ENCODE results near the gene C10orf90.

The C10orf90 gene

GRCh38 chr10:126519992-126520391 lies 150.5 kb downstream of the C10orf90 start:
- ATAC-seq (ENCODE audit: low read depth): no peak
- no peaks in the 10 kb centered on the region for H3K4me1 Mint-ChIP-seq
- no peak overlapping the region for H3K27ac Mint-ChIP-seq

GRCh38 chr10:126519185-126519584 lies 151.3 kb downstream of the C10orf90 start:
- DNase-seq (ENCODE audit: low spot score in 2 of 2): no peak
- Mint-ChIP-seq H3K27ac (no peak overlapping the region), H3K36me3 (no peaks in the 10 kb centered on the region), H3K4me1 (no peaks in the 10 kb centered on the region), H3K27me3 (peaks cover 2% of the 10 kb centered on the region), H3K9me3 (peaks cover 1% of the 10 kb centered on the region), H3K4me3 (no peak overlapping the region)
- no peak for ATAC-seq (ENCODE audit: low read depth)

More at GRCh38 chr10:126519992-126520391, 150.5 kb downstream of the C10orf90 start:
- no peak overlapping the region for H3K4me3 Mint-ChIP-seq
- no peaks in the 10 kb centered on the region for H3K36me3 Mint-ChIP-seq
- DNase-seq (ENCODE audit: low spot score in 2 of 2): no peak
- H3K27me3 Mint-ChIP-seq: peaks cover 2% of the 10 kb centered on the region
- H3K9me3 Mint-ChIP-seq: peaks cover 1% of the 10 kb centered on the region

GRCh38 chr10:126518218-126519080 lies 152.0 kb downstream of the C10orf90 start:
- no peaks in the 10 kb centered on the region for H3K36me3 Mint-ChIP-seq
- H3K4me1 Mint-ChIP-seq: no peaks in the 10 kb centered on the region
- ATAC-seq (ENCODE audit: low read depth): no peak

DNA sequence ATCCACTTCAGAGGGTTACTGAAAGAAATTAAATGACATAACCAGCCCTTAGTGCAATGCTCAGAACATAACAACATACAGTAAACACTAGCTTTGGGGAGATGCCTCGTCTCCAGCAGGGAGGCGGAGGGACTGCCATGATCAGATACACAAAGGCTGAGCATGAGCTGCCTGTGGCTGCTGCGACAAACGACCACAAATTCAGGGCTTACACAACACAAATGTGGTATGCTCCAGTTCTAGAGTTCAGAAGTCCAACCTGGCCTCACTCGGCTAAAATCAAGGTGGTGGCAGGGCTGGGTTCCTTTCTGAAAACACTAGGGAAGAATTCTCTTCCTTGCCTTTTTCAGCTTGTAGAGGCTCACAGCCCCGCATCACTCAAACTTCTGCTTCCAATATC lies 154.0 kb downstream of the C10orf90 start:
- no peaks in the 10 kb centered on the region for H3K4me1 Mint-ChIP-seq

More at GRCh38 chr10:126518218-126519080, 152.0 kb downstream of the C10orf90 start:
- H3K4me3 Mint-ChIP-seq: no peak overlapping the region
- peaks cover 1% of the 10 kb centered on the region for H3K9me3 Mint-ChIP-seq
- H3K27ac Mint-ChIP-seq: no peak overlapping the region
- DNase-seq (ENCODE audit: low spot score in 2 of 2): no peak
- H3K27me3 Mint-ChIP-seq: peaks cover 2% of the 10 kb centered on the region

DNA sequence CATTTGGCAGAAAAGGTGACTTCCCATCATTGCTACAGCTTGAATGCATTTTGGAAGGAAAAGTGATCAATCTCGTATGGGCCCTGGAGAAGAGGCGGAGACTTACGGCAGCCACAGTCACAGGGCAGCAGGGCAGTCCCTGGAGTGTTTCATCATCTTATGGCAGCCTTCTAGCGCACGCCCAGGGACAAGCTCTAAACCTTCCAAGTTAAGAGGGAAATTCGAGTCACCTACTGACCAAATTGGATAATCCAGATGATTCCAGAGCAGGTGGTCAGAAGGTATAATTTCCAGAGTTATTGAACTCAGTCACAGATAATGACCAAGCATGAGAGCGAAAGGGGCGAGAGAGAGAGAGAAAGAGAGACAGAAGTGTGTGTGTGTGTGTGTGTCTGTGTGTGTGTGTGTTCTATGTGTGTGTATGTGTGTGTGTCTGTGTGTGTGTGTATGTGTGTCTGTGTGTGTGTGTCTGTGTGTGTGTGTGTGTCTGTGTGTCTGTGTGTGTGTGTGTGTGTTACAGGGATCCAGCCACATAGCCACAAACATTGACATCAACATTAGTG lies 158.5 kb downstream of the C10orf90 start:
- no peaks in the 10 kb centered on the region for H3K4me1 Mint-ChIP-seq
- no peak for DNase-seq (ENCODE audit: low spot score in 2 of 2)
- H3K36me3 Mint-ChIP-seq: no peaks in the 10 kb centered on the region
- no peak overlapping the region for H3K27ac Mint-ChIP-seq
- H3K9me3 Mint-ChIP-seq: no peaks in the 10 kb centered on the region
- ATAC-seq (ENCODE audit: low read depth): no peak
- no peak overlapping the region for H3K4me3 Mint-ChIP-seq
- H3K27me3 Mint-ChIP-seq: peaks cover 2% of the 10 kb centered on the region

More for the DNA sequence above, 154.0 kb downstream of the C10orf90 start:
- no peak overlapping the region for H3K27ac Mint-ChIP-seq
- H3K4me3 Mint-ChIP-seq: no peak overlapping the region
- no peaks in the 10 kb centered on the region for H3K9me3 Mint-ChIP-seq
- ATAC-seq (ENCODE audit: low read depth) (no peak), DNase-seq (ENCODE audit: low spot score in 2 of 2) (no peak)
- no peaks in the 10 kb centered on the region for H3K36me3 Mint-ChIP-seq
- peaks cover 2% of the 10 kb centered on the region for H3K27me3 Mint-ChIP-seq

DNA sequence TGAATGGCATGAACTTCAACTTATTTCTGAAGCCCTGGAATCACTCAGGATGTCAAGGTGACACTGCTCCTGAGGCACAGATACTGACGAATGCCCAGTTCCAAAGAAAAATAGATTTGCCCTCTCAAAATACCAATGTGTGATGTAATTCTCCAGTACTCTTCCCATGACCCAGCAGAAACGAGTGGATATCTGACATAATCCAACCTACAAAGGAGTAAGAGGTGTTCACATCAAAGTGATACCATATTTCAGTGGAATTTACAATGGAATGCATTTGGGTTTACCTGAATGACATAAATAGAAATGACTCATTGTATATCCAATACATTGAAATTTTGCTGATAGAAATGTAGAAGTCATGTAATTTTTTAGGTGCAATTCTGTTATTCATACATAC lies 161.3 kb downstream of the C10orf90 start:
- Mint-ChIP-seq H3K4me1 (no peaks in the 10 kb centered on the region), H3K27ac (no peak overlapping the region), H3K4me3 (no peak overlapping the region), H3K36me3 (no peaks in the 10 kb centered on the region), H3K27me3 (peaks cover 2% of the 10 kb centered on the region), H3K9me3 (no peaks in the 10 kb centered on the region)
- DNase-seq (ENCODE audit: low spot score in 2 of 2) (no peak), ATAC-seq (ENCODE audit: low read depth) (no peak)

DNA sequence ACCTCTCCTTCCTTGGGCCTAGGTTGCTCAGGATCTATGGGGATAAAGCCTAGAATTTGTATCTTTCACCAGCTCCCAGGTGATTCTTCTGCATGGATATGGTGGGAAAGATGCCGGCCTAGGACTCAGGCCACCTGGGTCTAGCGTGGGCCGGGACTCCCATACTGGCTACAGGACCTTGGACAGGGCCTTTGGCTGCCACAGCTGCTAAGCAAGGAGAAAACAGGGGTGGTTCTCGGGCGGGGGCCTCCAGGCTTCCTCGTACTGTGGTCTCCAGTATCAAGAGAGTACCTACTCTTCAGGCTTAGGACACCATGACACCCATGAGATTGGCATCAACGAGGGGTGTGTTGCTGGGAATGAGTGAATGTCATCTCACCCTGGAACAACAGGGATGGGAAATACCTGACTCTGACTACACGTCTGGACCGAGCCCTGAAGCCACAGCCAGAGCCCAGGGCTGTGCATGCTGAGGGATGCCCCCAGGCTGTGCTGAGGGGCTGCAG lies 161.9 kb downstream of the C10orf90 start:
- H3K9me3 Mint-ChIP-seq: no peaks in the 10 kb centered on the region
- H3K36me3 Mint-ChIP-seq: no peaks in the 10 kb centered on the region
- H3K4me1 Mint-ChIP-seq: no peaks in the 10 kb centered on the region
- DNase-seq (ENCODE audit: low spot score in 2 of 2) (no peak), ATAC-seq (ENCODE audit: low read depth) (no peak)
- no peak overlapping the region for H3K27ac Mint-ChIP-seq
- H3K27me3 Mint-ChIP-seq: peaks cover 2% of the 10 kb centered on the region
- no peak overlapping the region for H3K4me3 Mint-ChIP-seq

- ATAC-seq (ENCODE audit: low read depth) (no peak), DNase-seq (ENCODE audit: low spot score in 2 of 2) (no peak)
- no peaks in the 10 kb centered on the region for H3K27me3 Mint-ChIP-seq
- no peaks in the 10 kb centered on the region for H3K4me1 Mint-ChIP-seq
- no peak overlapping the region for H3K4me3 Mint-ChIP-seq
- no peaks in the 10 kb centered on the region for H3K36me3 Mint-ChIP-seq
- no peaks in the 10 kb centered on the region for H3K9me3 Mint-ChIP-seq
- H3K27ac Mint-ChIP-seq: no peak overlapping the region
These were observed 165.8 kb downstream of the C10orf90 start for GRCh38 chr10:126504761-126505112.

GRCh38 chr10:126504063-126504760 lies 166.3 kb downstream of the C10orf90 start:
- Mint-ChIP-seq H3K4me1 (no peaks in the 10 kb centered on the region), H3K4me3 (no peak overlapping the region), H3K36me3 (no peaks in the 10 kb centered on the region), H3K27me3 (no peaks in the 10 kb centered on the region), H3K9me3 (no peaks in the 10 kb centered on the region), H3K27ac (no peak overlapping the region)
- peak in 1 of 2 donors; percentile 3 for DNase-seq (ENCODE audit: low spot score in 2 of 2)
- peak; percentile 41 for ATAC-seq (ENCODE audit: low read depth)

- H3K36me3 Mint-ChIP-seq: no peaks in the 10 kb centered on the region
- no peak overlapping the region for H3K4me3 Mint-ChIP-seq
- H3K27ac Mint-ChIP-seq: no peak overlapping the region
- H3K27me3 Mint-ChIP-seq: no peaks in the 10 kb centered on the region
- H3K9me3 Mint-ChIP-seq: no peaks in the 10 kb centered on the region
- ATAC-seq (ENCODE audit: low read depth): no peak
- DNase-seq (ENCODE audit: low spot score in 2 of 2): no peak
- H3K4me1 Mint-ChIP-seq: no peaks in the 10 kb centered on the region
These were observed 167.0 kb downstream of the C10orf90 start for GRCh38 chr10:126503392-126504062.

- no peaks in the 10 kb centered on the region for H3K27me3 Mint-ChIP-seq
- H3K4me3 Mint-ChIP-seq: no peak overlapping the region
- H3K4me1 Mint-ChIP-seq: no peaks in the 10 kb centered on the region
- no peak overlapping the region for H3K27ac Mint-ChIP-seq
- ATAC-seq (ENCODE audit: low read depth) (no peak), DNase-seq (ENCODE audit: low spot score in 2 of 2) (no peak)
- H3K36me3 Mint-ChIP-seq: no peaks in the 10 kb centered on the region
- H3K9me3 Mint-ChIP-seq: no peaks in the 10 kb centered on the region
These were observed 168.1 kb downstream of the C10orf90 start for GRCh38 chr10:126502441-126502840.

DNA sequence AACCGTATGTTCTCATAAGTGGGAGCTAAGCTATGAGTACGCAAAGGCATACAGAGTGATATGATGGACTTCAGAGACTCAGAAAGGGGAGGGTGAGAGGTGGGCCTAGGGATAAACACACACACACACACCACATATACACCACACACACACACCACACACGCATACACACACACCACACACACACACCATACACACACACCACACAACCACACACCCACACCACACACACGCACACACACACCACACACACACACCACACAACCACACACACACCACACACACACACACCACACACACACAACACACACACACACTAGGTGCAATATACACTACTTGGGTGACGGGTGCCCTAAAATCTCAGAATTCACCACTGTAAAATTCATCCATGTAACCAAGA lies 168.7 kb downstream of the C10orf90 start:
- Mint-ChIP-seq H3K9me3 (no peaks in the 10 kb centered on the region), H3K27ac (no peak overlapping the region), H3K36me3 (no peaks in the 10 kb centered on the region), H3K27me3 (no peaks in the 10 kb centered on the region), H3K4me3 (no peak overlapping the region), H3K4me1 (no peaks in the 10 kb centered on the region)
- ATAC-seq (ENCODE audit: low read depth) (no peak), DNase-seq (ENCODE audit: low spot score in 2 of 2) (no peak)

GRCh38 chr10:126500866-126501265 lies 169.6 kb downstream of the C10orf90 start:
- Mint-ChIP-seq H3K4me1 (no peaks in the 10 kb centered on the region), H3K4me3 (no peak overlapping the region), H3K36me3 (no peaks in the 10 kb centered on the region), H3K27me3 (no peaks in the 10 kb centered on the region), H3K9me3 (no peaks in the 10 kb centered on the region), H3K27ac (no peak overlapping the region)
- ATAC-seq (ENCODE audit: low read depth): no peak
- no peak for DNase-seq (ENCODE audit: low spot score in 2 of 2)

GRCh38 chr10:126500185-126500584 lies 170.3 kb downstream of the C10orf90 start:
- Mint-ChIP-seq H3K9me3 (no peaks in the 10 kb centered on the region), H3K27ac (no peak overlapping the region), H3K4me3 (no peak overlapping the region), H3K27me3 (no peaks in the 10 kb centered on the region), H3K4me1 (no peaks in the 10 kb centered on the region), H3K36me3 (no peaks in the 10 kb centered on the region)
- ATAC-seq (ENCODE audit: low read depth) (no peak), DNase-seq (ENCODE audit: low spot score in 2 of 2) (no peak)

Data from memory B cell (primary cell).